Medulla oblongata (tissue), 1 donor: Measurements from ENCODE around the gene PCP2.

Experiments used
- DNase-seq: peaks from one replicate; pipeline ENCODE4 v3.0.0-alpha.2; 2015; ENCODE audit errors: extremely low spot score

The PCP2 gene

DNA sequence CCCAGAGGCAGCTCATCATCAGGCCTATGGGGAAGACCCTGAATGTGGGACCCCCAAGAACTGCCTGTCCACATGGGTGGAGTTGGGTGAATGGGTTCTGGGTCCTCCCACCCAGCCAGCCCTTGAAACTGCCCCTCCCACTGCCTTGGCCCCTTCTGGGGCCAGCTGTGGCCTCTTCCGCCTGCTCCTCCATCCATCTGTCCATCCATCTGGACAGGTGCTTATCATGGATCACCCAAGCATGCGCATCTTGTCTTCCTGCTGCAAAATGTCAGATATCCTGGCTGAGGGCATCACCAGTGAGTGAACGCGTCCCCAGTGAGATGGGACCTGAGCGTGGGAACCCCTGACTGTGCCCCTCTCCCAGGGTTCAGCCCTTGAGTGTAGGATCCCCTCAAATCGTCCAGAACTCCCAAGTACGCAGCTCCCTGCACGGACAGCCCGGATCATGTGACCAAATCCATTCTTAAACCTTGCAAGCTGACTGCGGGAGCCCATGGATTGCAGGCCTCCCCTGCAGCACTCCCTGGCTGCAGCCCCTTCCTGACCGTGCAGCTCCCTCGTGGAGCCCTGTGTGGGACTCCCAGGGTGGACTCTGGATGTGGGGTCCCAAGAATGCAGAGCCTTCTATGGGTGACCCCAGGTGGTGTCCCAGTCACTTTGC lies 5.4 kb upstream of the PCP2 start:
- no peak for DNase-seq

DNA sequence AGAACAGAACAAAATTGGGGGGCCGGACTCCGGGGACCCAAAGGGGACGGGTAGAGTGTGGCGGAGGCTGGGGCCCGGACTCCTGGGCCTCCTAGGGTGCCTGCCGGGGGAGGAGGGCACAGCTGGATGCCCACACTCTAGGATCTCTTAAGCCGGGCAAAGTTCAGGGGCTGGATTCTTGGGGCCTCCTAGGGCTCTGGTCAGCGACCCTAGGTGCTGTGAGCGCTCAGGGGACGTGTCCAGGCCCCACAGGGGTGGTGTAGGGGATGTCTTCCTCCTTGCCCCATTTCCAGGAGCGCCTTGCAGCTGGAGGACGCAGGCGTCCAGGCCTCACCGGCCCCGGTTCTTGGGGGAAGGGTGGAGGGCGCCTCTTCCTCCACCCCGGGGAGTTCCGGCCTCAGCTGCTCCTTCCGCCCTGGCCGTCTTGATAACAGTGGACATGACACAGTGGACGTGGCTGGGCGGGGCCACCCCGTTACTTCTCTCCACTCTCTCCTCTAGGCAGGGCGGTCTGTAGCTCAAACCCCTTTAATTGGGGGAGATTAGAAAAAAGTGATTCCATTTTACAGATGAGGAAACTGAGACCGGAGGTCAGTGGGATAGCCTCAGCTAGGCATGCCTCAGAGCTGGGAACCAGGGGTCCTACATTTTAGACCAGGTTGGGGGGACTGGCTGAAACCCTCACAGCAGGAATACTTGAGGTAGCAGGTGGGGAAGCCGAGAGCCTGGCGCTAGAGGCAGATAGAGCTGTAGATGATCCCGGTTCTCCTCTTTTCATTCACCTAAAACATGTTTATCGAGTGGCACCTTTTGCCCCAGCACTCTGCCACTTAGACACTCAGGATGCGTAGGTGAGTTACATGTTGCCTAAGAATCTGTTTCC lies 4.1 kb upstream of the PCP2 start:
- DNase-seq, result no peak

DNA sequence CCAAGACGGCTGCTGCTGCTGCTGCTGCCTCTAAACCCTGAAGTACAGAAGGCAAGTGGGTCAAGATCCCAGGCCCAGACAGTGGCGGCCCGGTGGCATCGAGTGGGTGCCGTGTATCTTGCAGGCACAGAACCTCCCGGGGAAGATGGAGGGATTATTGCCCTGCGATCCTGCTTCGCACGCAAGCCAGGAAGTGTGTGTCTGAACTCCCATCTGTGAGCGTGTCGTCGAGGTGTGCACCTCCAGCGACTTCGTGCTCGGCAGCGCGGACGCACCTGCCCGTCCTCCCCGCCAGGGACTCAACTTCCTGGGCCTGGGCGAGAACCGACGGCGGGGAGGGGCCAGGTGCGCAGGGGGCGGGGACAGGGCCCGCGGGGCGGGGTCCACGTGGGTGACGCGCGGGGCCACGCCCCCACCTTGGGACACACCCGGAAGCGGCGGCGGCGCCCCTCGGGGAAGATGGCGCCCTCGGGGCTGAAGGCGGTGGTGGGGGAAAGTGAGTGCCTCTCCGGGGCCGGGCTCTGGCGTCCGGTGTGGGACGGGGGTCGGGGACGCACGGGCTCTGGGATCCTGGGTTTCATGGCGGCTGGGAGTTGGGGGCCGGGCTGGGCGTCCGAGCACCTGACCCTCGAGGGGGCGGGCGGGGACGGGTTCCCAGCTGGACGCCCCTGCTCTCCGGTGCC lies 3.3 kb upstream of the PCP2 start, which contains the start of gene STXBP2:
STXBP2 (plus strand) TSS at position 420 of the 683 bp plus-strand sequence; CDS start at position 460, 40 bp downstream.
- no peak for DNase-seq

DNA sequence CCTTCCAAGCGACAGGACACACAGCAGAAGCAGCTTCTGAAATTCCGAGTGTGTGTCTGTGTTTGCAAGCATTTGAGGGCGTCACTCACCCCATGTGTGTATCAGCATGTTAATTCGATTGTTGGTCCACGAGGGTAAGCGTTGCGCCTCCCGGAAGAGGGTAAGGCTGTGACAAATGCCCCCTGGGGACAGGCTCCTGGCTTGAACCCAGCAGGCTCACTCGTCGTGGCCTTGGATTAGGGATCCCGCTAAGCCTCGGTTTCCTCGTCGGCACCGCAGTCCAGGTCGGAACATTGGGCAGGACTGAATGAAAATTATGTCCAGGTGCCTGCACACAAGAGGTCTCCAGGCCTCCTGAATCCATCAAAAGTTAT lies 2.8 kb upstream of the PCP2 start:
- no peak for DNase-seq

DNA sequence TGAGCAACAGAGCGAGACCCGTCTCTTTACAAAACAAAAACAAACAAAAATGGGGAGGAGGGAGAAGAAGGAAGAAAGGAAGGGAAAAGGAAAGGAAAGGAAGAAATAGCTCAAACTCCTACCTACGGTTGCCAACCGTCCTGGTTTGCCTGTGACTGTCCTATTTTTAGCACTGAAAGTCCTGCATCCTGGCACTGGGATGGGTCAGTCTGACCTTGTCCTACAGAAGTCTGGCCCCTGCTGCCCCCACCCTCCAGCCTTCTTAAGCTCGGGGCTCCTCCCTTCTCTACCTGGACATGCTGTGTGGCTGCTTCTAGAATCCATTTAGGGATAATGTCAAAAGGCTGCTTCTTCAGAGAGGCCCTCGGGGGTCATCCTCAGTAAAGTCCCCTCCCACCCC lies 2.2 kb upstream of the PCP2 start:
- DNase-seq, result no peak

DNA sequence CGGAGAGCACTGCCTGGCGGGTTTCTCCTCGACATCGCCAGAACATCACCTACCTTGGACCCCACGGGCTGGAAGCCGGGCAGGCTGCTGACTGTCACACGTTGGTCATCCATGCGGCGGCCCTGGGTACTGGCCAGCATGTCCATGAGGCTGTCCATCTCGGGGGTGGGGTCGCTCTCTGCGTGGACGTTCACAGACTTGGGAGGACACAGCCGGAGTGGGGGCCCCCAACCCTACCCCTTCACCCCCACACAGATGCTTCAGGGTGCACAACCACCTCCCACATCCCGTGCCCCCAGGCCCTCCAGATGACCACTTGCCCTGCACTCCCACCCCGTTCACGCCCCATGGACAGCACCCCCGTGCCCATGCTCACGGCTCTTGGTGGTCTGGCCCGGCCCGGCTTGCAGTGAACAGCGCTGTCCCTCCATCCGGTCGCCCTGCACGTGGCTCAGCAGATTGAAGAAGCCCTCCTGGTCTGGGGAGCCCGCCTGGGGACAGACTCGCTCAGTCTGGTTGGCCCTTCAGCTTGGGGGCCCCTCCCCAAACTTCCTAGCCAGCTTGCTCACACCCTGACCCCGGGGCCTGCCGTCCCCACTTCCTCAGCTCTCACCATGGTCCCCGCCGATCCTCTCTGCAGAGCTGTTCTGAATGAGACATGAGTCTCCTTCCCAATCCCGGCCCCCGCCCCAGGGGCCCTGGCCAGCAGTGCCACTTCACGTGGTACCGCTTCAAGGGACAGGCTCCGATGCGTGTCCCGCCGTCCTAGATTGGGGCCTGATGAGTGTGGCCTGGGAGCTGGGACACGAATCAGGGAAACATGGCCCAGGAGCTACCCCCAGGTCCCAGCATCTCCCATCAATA lies 947 bp downstream of the PCP2 start:
- no peak for DNase-seq

DNA sequence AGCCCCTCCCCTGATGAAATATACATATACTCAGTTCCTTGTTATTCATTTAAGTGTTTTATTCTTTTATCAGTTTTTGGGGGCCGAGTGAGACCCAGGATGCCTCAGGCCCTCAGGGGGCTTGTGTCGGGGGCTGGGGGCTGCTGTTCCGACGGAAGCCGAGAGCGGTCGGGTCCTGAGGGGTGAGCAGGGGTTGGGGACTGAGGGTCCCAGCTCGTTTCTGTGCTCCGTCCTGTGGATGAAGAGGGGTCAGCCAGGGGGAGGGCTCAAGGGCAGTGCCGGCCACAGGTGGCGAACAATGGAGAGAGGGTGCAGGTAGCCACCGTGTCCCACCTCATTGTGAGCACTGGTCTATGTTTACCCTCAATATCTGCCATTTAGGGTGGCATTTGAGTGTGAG lies 1.9 kb downstream of the PCP2 start:
- DNase-seq, result no peak

DNA sequence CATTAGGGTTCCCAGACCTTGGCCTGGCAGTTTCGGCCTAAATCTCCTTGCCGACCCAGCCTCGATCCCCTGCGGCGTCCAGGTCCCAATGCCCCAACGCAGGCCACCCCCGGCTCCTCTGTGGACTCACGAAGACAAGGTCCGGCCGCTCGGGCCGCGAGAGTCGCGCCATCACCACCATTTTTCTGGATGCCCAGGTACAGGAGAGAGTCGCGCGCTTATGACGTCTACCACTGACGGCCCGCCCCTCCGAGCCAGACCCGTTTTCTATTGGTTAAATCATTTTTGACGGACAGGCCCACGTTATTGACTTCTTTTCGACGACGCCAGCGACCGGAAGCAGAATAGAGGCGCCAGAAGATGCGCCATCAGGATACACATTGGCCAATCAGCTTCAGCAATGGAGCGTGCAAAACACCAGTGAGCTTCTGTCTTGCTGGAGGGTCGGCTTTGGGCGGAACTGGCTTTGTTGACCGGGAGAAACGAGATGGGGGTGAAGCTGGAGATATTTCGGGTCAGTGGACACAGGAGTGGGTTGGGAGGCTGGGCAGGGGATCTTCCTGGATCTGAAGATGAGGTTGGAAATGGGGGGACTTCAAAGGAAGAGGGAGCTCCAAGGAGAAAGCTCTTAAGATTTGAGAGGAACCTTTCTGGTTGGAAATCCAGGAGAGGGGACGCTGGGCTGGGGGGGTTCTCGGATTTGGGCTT lies 4.0 kb downstream of the PCP2 start, which contains the start of the genes PET100 and XAB2:
PET100 (plus strand) TSS at position 447 of the 708 bp plus-strand sequence; CDS start at position 488, 41 bp downstream.
XAB2 (minus strand) TSS at position 199 of the 708 bp plus-strand sequence; CDS start at position 181, 18 bp downstream.
- peak; percentile 99 for DNase-seq

DNA sequence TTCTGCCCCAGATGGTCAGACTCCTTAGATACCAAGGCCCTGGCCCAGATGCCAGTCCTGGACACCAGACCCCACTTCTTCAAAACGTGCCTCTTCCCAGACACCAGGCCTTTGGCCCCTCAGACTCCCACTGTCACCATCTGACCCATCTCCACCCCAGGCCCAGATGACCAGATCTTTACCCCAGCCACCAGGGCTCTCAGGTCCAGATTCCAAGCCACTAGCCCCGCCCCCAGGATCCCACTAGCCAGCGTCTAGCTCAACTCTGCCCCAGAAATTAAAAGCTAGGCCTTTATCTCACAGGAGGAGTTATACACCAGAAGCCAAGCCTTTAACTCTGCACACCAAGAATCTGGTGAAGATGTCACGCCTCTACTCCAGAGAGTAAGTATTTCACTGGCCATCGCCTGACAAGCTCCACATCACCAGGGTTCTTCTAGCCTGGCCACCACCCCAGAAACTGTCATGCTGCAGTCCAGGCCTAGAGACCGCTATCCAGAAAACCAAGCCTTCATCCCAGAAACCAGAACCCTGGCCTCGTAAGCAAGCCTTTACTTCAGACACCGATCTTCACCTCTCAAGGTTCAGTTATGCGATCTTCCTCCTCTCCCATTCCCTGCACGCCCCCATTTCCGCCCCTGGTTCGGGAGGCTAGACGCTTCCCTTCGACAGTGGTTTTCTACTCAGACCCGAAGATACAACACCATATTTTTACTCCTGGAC lies 4.8 kb downstream of the PCP2 start:
- DNase-seq, result no peak

DNA sequence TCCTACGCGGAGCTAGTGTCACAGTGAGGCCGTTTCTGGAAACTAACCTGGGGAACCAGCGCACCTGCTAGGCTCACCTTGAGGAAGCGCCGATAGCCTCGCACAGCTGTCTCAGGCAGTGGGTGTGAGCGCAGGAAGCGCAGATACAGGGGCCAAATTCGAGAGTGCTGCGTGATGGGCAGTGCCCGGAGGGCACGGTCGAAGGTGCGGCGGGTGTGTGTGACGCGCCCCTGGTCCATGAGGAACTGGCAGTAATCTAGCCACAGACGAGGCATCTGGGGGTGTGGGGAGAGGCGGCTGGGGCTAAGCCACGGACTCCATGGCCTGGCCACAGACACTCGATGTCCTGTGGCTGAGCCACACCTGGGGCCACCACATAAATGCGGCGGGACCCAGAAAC lies 6.4 kb downstream of the PCP2 start:
- DNase-seq, result no peak

DNA sequence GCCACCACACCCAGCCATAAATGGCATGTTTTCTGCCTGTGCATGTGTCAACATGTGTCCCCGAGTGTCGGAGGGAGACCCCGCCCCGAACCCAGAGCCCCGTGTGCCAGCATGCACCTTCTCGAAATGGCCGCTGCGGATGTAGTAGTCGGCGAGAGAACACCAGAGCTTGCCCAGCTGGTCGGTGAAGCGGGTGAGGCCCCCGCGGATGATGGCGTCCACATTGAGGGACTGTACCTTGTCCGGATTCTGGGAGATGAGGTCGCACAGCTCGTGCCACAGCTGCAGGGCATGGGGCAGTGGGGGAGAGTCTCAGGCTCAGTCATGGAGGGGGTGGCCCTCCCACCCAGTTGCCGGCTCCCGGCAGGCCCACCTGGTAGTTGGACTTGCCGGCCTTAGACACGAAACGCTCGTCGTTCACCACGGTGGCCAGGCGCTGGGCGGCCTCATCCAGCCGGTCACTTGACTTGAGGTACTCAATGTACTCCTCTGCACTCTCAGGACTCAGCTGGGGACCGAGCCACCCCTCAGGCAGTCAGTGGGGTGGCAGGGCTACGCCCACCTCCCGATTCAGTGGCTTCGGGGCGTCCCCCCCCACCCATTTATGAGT lies 7.7 kb downstream of the PCP2 start:
- no peak for DNase-seq

DNA sequence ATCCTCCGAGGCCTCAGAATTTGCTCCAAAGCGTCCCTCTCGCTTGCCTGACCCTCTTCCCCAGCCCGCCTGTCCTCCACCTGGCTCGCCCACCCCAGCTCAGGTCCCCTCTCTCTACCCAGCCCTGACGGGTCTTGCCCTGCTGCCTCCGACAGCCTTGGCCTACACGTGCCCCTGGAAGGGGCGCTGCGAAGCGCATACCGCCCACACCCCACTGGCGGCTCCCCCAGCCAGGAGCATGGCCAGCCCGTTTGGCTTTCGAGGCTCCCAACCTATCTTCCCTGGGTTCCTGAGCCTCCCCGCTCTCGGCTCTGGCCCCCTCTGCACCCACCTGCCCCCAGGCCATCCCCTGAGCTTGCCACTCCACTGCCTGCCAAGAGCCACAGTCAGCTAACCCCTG lies 8.7 kb downstream of the PCP2 start:
- DNase-seq, result no peak

DNA sequence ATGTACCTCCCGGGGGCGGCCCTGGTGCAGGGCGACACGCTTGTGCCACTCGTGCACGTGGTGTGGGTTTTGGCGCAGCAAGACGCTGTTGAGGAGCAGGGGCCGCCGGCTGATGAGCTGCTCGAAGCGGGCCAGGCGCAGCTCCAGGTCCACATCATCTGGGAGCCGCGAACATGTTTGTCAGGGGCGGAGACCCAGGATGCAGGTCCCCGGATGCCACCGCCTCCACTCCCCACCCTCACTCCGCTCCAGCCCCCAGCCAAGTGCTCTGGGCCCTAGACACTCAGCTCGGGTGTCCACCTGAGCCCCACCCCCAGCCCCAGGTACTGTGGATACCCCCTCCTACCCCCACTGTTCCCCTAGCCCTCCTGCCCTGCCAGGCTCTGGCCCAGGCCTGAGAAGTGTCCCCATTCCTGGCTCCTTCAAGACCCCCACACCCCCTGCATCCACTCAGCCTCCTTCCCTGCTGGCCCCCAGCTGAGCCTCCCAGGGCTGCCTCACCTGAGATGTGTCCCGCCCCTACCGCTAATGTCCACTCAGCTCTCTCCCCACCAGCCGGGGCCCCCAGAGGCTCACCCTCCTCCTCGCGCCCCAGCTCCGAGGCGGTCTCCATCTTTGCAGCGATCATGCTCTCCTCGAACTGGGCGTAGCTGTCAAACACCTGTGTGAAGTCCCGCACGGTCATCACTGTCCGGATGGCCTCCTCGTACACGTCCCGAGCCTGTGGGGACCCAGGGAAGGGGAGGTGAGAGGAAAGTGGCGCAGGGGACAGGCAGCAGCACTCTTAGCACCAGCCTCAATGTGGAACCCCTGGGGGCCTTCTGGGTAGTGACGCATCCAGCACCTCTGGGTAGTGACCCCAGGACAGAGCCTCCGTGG lies 9.6 kb downstream of the PCP2 start:
- no peak for DNase-seq

DNA sequence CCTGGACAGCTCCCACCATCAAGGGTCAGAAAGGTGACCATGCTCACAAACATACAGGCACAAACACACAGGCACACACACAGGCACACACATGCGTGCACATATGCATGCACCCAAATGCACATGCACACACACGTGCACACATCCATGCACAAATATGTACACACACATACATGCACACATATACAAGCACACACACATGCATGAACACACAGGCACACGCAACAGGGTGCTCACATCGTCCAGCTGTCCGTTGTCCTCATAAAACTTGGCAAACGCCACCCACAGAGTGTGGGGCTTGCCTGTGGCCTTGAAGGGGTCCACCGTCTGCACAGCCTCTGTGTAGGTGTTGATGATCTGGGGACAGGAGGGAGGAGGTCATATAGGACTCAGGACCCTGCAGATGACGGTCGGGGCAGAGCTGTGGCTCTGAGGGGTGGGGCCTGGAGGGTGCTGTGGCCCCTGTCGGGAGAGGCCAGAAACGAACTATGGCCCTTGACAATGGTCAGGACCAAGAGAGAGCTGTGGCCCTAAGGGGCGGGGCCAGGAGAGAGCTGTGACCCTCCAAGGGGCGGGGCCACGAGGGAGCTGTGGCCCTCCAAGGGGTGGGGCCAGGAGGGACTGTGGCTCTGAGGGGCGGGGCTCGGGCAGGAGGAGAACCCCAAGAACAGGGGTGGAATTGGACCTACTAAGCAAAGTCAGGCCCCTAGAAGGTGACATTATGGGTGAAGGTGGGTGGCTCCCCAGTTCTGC lies 10.4 kb downstream of the PCP2 start:
- DNase-seq, result no peak

DNA sequence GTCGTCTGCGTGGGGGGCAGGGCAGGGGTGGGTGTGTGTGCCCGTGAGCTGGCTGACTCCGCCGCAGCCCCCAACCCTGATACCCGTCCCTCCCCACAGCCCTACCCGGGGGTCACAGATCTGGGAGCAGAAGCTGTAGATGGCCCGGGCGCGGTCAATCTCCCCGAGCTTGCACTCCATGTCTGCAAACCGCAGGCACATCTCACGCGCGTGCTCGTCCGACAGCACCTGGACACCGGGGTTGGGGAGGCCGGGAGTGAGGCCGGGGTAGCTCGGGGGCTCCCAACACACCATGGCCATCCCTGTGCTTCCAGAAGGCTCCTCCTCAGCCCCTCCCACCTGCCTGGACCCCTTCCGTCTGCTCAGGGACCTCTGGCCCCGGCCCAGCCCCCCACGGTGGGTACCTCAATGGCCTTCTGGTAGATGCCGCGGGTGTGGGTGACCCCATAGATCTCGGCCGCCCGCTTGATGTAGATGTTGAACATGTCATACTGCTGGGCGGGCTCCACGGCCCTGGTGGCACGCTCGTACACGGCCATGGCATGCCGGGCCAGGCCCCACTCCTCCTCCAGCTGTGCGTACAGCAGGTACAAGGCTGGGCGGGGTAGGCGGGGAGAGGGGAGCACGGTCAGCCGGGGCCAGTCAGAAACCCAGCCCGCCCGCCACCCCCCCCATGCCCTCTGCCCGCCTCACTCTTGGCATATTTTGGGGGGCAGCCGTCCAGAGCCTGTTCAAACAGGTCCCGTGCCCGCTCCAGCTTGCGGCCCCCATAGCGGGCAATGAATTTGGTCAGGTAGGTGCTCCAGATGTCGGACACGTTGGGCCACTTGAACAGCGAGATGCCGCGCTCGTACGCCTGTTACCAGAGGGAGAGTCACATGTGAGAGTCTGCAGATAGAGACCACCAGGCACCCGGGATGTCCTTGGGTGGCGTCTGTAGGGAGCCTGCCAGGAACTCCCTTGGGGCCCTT lies 12.8 kb downstream of the PCP2 start:
- no peak for DNase-seq

DNA sequence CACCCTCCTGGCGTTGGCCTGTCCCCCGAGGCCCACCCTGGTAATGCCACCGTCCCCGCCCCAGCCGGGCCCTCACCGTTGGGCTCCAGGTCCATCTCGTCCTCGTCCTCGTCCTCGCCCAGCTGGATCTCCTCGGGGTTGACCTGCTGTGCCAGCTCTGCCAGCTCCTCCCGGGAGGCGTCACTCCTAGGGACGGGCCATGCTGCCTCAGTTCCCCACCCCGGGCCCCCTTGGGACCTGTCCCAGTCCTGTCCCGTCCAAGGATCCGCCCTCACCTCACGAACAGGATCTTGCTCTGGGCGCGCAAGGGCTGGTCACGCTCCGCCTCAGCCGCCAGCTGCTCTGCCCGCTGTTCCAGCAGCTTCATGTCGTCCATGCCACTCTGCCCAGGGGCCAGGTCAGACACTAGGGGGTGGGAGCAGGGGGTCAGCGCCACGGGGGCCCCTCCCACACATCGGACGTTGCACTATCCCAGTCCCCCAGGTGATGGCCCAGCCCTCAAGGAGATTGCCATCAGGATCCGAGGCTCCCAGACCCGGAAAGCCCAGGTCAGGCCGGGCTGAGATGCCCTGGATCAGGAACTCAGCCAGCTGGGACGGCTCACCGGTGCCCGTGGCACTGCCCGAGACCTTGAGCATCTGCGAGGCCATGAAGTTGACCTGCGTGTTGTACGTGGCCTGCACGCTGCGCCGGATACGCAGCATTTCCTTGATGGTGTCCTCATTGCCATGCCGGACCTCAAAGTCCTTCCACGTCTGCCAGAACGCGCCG lies 13.7 kb downstream of the PCP2 start:
- no peak for DNase-seq
